Measurements from ENCODE around the gene KCNT1.

Gene KCNT1

DNA sequence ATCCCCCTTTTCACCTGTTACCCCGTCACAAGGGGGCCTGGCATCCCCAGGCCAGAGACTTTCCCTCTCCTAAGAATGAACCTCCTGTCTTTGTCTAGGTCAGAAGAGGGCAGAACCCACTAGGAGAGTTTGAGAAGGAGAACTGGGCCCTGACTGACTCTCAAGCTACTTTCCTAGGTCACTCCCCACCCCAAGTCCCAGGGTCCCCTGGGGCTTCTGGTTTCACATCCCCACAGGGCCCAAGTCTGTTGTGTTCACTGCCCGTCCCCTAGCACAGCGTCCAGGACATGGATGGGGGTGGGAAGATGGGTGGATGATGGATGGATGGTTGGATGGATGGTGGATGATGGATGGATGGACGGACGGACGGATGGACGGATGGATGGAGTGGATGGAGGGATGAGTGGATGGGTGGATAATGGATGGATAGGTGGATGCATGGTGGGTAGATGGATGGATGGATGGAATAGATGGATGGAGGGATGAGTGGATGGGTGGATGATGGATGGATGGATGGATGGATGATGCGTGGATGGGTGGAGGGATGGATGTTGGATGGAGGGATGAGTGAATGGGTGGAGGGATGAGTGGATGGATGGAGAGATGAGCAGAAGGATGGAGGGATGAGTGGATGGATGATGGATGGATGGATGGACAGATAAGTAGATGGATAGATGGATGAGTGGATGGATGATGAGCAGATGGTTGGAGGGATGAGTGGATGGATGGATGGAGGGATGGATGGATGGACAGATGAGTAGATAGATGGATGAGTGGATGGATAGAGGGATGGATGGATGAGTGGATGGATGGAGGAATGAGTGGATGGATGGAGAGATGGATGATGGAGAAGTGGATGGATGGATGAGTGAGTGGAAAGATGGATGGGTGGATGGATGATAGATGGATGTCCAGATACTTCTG is 50.6 kb downstream of the KCNT1 start:
- TF ChIP-seq, protein P1, sequence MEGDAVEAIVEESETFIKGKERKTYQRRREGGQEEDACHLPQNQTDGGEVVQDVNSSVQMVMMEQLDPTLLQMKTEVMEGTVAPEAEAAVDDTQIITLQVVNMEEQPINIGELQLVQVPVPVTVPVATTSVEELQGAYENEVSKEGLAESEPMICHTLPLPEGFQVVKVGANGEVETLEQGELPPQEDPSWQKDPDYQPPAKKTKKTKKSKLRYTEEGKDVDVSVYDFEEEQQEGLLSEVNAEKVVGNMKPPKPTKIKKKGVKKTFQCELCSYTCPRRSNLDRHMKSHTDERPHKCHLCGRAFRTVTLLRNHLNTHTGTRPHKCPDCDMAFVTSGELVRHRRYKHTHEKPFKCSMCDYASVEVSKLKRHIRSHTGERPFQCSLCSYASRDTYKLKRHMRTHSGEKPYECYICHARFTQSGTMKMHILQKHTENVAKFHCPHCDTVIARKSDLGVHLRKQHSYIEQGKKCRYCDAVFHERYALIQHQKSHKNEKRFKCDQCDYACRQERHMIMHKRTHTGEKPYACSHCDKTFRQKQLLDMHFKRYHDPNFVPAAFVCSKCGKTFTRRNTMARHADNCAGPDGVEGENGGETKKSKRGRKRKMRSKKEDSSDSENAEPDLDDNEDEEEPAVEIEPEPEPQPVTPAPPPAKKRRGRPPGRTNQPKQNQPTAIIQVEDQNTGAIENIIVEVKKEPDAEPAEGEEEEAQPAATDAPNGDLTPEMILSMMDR (IDR thresholded peaks at IDR 0.05; ENCODE audit: low read depth, low read length) = no peak
- H3K4me3 ChIP-seq (ENCODE audit: low read depth, low read length) = no peak overlapping the region

DNA sequence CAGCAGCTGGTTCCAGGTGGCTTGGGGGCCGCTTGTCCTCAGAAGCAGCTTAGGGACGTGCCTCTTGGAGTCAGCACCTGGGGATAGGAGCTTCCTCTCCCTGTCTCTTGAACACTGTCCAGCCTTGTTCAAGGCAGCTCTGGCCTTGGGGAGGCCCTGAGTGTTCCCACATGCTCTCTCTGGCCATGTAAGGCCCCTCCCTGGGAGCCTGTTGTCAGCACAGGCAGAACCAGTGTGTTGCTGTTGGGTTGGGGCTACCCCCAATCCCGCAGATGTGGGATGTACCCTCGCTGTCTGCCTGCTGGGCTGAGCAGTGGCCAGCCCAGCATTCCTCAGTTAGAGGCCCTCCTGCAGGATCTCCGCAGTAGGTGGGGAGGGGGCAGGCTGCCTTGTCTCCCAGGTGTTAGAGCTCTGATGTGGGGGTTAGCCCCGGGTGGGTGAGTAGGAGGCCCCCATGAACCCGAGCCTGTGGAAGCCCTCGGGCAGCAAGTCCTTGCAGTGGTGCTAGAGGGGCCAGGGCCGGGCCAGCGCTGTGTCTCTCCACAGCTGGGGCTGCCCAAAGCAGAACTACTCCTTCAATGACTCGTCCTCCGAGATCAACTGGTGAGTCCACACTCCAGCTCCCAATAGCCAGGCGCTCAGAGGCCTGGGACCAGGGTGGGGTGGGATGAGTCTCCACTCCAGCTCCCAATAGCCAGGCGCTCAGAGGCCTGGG is 51.6 kb downstream of the KCNT1 start:
- TF ChIP-seq, protein P1 (IDR thresholded peaks at IDR 0.05; ENCODE audit: low read depth, low read length) = no peak
- H3K4me3 ChIP-seq (ENCODE audit: low read depth, low read length) = no peak overlapping the region

DNA sequence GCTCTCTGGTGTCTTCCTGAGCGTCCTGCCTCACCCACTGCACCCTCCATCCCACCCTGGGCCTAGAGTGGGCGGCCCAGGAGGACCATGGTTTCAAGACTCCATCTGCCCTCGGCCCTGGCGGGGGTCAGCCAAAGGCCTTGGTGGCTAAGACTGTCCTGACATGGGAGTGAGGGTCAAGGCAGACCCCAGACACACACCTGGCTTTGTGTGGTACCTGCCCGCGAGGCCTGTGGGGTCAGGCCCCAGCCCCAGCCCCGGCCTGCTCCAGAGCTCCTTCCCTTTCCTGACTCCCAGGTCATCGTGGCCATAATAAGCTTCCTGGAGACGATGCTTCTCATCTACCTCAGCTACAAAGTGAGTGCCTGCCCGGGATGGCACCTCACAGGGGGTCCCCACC is 54.6 kb downstream of the KCNT1 start:
- TF ChIP-seq, protein P1 (IDR thresholded peaks at IDR 0.05; ENCODE audit: low read depth, low read length) = no peak

DNA sequence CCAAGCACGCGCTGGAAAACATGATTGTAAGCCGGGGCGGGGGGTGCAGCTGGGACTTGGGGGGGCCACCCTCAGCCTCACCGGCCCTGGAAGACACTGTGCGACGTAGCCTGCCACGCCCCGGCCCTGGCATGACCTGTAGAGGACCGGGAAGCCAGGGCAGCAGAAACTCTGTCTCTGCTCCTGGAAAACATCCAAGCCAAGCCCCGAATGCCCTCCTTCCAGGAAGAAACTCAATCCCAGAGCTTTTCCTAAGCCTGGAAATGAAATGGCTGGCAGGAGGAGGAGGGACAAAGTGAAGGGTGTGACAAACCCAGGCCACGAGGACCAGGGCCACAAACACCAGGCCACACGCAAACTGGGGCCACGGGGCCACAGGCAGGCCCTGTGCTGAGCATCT is 55.4 kb downstream of the KCNT1 start:
- TF ChIP-seq, protein P1 (IDR thresholded peaks at IDR 0.05; ENCODE audit: low read depth, low read length) = no peak
- no peak overlapping the region for H3K4me3 ChIP-seq (ENCODE audit: low read depth, low read length)

More for the DNA sequence above, 54.6 kb downstream of the KCNT1 start:
- no peak overlapping the region for H3K4me3 ChIP-seq (ENCODE audit: low read depth, low read length)

DNA sequence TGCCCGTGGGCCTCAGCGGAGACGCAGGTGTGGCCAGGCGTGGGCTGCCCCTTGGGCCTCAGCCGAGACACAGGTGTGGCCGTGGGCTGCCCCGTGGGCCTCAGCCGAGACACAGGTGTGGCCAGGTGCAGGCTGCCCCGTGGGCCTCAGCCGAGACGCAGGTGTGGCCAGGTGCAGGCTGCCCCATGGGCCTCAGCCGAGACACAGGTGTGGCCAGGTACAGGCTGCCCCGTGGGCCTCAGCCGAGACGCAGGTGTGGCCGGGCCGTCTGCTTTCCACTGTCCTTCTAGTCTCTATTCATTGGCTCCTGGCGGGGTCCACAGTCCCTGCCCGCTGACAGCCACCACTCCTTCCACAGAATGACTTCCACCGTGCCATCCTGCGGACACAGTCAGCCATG is 56.1 kb downstream of the KCNT1 start:
- TF ChIP-seq, protein P1 (IDR thresholded peaks at IDR 0.05; ENCODE audit: low read depth, low read length) = no peak
- no peak overlapping the region for H3K4me3 ChIP-seq (ENCODE audit: low read depth, low read length)

DNA sequence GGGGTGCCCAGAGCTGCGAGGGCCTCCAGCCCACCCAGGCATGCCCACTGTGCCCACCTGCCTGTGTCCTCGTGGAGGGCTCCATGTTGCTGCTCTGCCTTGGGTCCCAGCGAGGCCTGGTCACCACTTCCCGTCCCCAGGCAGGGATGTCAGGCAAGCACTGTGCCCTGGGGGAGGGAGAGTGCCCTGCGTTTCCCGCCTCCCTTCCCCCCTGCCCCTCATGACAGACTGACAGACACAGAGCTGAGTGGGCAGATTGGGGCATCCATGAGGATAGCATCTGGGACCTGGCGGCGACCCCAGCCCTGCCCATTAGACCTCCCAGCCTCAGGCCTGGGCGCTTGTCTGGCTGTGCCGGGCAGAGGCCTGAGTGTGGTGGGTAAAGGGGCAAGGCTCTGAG is 56.9 kb downstream of the KCNT1 start:
- TF ChIP-seq, protein P1 (IDR thresholded peaks at IDR 0.05; ENCODE audit: low read depth, low read length) = no peak
- H3K4me3 ChIP-seq (ENCODE audit: low read depth, low read length) = no peak overlapping the region

All from WI38 (cell line).